ENCODE results near the gene ZBTB8A.
"Not testable (repeated sequence)": the region's sequence is repeated elsewhere in the genome, so short reads cannot be mapped to it uniquely, and the experiment has no call there.

ZBTB8A gene

DNA sequence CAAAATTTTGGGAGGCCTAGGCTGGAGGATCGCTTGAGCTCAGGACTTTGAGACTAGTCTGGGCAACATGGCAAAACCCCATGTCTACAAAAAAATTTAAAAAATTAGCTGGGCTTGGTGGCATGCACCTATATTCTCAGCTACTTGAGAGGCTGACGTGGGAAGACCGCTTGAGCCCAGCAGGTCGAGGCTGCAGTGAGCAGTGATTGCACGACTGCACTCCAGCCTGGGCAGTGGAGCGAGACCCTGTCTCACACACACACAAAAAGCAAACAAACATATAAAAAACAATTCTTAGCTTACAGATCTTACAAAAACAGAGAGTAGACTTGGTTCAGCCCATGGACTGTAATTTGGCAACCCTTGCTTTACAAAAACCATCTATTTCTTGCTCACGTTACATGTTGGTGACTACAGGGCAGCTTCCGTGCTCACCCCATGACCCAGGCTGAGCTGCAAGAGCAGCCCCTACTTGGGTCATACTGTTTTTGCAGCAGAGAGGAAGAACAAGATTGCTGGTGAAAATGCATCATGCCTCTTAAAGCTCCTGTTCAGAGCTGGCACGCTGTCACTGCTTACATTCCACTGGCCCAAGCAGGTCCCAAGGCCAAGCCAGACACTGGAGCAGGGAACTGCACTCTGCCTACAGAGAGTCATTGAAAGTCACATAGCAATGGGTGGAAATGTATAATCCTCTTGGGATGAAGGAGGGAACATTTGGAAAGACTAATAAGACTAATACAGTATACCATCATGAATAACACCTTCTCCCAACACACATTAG lies 13.4 kb upstream of the ZBTB8A start:
- peaks cover 5% of the 10 kb centered on the region for H3K27me3 Mint-ChIP-seq (ENCODE audit: low read depth)
- TF ChIP-seq, protein P1, sequence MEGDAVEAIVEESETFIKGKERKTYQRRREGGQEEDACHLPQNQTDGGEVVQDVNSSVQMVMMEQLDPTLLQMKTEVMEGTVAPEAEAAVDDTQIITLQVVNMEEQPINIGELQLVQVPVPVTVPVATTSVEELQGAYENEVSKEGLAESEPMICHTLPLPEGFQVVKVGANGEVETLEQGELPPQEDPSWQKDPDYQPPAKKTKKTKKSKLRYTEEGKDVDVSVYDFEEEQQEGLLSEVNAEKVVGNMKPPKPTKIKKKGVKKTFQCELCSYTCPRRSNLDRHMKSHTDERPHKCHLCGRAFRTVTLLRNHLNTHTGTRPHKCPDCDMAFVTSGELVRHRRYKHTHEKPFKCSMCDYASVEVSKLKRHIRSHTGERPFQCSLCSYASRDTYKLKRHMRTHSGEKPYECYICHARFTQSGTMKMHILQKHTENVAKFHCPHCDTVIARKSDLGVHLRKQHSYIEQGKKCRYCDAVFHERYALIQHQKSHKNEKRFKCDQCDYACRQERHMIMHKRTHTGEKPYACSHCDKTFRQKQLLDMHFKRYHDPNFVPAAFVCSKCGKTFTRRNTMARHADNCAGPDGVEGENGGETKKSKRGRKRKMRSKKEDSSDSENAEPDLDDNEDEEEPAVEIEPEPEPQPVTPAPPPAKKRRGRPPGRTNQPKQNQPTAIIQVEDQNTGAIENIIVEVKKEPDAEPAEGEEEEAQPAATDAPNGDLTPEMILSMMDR (IDR thresholded peaks at IDR 0.05; ENCODE audit: unreplicated experiment in 3 of 3), result no peak
- no peaks in the 10 kb centered on the region for H3K4me1 Mint-ChIP-seq
- H3K9me3 Mint-ChIP-seq, result peaks cover 2% of the 10 kb centered on the region
- H3K36me3 Mint-ChIP-seq (ENCODE audit: low read depth), result no peaks in the 10 kb centered on the region
- H3K27ac Mint-ChIP-seq, result no peak overlapping the region
- no peak overlapping the region for H3K4me3 Mint-ChIP-seq

DNA sequence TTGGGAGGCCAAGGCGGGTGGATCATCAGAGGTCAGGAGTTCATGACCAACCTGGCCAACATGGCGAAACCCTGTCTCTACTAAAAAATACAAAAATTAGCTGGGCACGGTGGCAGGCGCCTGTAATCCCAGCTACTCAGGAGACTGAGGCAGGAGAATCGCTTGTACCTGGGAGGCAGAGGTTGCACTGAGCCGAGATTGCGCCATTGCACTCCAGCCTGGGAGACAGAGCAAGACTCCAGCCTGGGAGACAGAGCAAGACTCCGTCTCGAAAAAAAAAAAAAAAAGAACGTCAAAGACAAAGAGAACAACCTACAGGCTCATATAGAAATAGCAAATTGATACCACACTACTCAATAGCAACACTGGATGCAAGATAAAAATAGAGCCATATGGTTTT lies 10.7 kb upstream of the ZBTB8A start:
- H3K36me3 Mint-ChIP-seq (ENCODE audit: low read depth); H3K4me1 Mint-ChIP-seq; H3K27me3 Mint-ChIP-seq (ENCODE audit: low read depth); H3K27ac Mint-ChIP-seq; H3K4me3 Mint-ChIP-seq; H3K9me3 Mint-ChIP-seq: not testable (repeated sequence)

DNA sequence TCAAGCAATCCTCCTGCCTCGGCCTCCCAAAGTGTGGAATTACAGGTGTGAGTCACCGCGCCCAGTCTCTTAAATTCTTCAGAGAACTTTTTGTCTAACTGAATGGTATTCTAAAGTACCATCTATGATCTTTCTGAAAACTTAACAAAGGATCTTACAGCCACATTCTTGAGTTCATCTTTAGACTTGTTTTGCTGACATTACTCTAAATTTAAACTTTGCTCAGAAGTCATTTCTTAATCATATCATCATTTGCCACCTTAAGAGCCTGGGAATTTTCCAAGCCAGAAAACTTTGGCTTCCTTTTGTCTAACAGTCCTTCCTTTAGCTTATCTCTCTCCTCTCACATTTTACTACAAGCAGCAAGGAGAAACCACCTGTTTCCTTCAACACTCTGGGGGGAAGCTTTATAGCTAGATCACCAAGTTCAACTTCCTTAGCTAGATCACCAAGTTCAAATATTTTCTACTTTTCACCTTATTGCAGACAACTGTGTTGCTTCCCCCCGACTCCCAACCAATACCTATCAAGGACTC lies 5.4 kb upstream of the ZBTB8A start:
- Mint-ChIP-seq H3K27me3 (ENCODE audit: low read depth) (no peaks in the 10 kb centered on the region), H3K9me3 (peaks cover 6% of the 10 kb centered on the region), H3K27ac (no peak overlapping the region), H3K4me1 (peaks cover 3% of the 10 kb centered on the region), H3K36me3 (ENCODE audit: low read depth) (no peaks in the 10 kb centered on the region), H3K4me3 (no peak overlapping the region)
- TF ChIP-seq, protein P1 (IDR thresholded peaks at IDR 0.05; ENCODE audit: unreplicated experiment in 3 of 3), result no peak

DNA sequence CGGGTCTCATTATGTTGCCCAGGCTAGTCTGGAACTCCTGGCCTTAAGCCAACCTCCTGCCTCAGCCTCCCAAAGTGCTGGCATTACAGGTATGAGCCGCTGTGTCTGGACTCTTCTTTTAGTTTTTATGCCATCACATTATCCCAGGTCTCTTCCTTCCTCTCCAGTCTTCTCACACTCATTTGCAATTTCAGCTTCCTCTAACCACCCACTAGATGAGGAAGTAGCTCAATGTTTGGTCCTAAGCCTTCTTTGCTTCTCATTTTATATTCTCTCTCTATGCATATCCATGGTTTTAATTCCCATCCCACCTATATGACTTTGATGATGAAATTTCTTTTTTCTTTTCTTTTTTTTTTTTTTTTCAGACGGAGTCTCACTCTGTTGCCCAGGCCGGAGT lies 3.1 kb upstream of the ZBTB8A start:
- Mint-ChIP-seq H3K36me3 (ENCODE audit: low read depth) (no peaks in the 10 kb centered on the region), H3K9me3 (peaks cover 4% of the 10 kb centered on the region), H3K4me1 (peaks cover 7% of the 10 kb centered on the region), H3K27ac (no peak overlapping the region), H3K27me3 (ENCODE audit: low read depth) (no peaks in the 10 kb centered on the region), H3K4me3 (no peak overlapping the region)
- TF ChIP-seq, protein P1 (IDR thresholded peaks at IDR 0.05; ENCODE audit: unreplicated experiment in 3 of 3), result no peak

DNA sequence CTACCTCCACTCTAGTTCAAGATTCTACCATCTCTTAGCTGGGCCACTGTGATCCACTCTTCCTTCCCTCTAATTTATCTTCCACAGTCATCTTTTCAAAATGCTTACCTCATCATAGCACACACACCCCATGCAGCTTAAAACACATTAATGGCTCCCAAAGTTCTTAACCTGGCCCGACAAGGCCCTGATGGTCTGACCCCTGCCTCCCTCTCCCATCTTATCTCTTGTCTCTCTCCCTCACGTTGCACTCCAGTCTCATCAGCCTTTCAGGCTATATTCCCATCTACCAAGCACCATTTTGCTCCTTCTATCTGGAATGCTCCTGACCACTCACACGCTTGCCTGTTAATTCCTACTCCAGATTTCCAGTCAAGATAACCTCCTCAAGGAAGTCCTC lies 2.5 kb upstream of the ZBTB8A start:
- TF ChIP-seq, protein P1 (IDR thresholded peaks at IDR 0.05; ENCODE audit: unreplicated experiment in 3 of 3), result no peak
- H3K9me3 Mint-ChIP-seq, result peaks cover 4% of the 10 kb centered on the region
- no peaks in the 10 kb centered on the region for H3K36me3 Mint-ChIP-seq (ENCODE audit: low read depth)
- no peaks in the 10 kb centered on the region for H3K27me3 Mint-ChIP-seq (ENCODE audit: low read depth)
- H3K27ac Mint-ChIP-seq, result no peak overlapping the region
- H3K4me3 Mint-ChIP-seq, result no peak overlapping the region
- peaks cover 7% of the 10 kb centered on the region for H3K4me1 Mint-ChIP-seq

DNA sequence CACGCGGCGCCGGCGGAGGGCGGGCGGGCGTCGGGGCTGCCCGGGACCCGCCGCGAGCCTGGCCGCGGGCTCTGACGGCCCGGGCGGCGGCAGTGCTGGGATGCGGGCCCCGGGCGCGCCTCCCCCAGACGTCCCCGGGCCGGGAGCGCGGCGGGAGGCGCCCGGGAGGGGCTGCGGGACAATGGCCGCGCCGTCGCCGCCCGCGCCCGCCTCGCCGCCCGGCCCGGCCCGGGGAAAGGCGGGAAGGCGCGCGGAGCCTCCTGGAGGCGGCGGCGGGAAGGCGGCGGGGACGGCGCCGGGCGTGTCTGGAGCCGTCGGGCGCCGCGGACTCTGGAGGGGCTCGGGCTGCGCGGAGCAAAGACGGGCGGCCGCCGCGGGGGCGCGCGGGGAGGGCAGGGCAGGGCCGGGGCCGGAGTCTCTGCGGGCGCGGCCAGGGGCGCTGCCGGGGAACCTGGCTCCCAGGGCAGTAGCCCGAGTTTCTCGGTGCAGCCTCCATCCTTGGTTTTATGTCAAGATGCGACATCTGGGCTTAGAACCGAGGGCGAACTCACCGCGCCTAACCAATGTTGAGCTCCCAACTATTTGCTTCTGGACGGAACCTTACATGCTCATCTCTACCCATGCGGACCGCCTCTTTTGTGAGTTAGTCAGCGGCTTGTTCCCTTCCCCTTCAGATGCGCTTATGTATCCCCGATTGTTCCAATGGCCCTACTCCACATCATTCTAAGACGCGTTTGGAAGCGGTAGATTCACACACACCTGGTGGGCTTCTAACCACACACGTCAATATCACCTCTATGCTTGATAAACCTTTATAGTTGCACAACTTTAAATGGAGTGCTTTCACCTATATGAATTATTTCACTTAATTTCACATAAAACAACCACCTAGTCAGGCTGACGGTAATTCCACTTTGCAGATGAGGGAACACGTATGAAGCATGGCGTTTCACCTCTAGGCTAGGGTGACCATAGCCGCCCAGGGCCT lies 651 bp downstream of the ZBTB8A start:
- TF ChIP-seq, protein P1 (IDR thresholded peaks at IDR 0.05; ENCODE audit: unreplicated experiment in 3 of 3), result peak in 2 of 3 experiments; percentile 7 to 12
- Mint-ChIP-seq H3K27ac (peak overlapping the region; percentile 88 to 96 (median 91)), H3K4me1 (peaks cover 7% of the 10 kb centered on the region), H3K9me3 (no peaks in the 10 kb centered on the region), H3K4me3 (peak overlapping the region; percentile 92 to 98 (median 96)), H3K27me3 (ENCODE audit: low read depth) (no peaks in the 10 kb centered on the region), H3K36me3 (ENCODE audit: low read depth) (no peaks in the 10 kb centered on the region)
